Ishikawa (cell line): ENCODE results near the gene LAMB3.

ENCODE experiments used
- CEBPB ChIP-seq: IDR thresholded peaks from 2 replicates; pipeline ENCODE4 v1.6.1; 2012
- TAF1 ChIP-seq: IDR thresholded peaks from 2 replicates; pipeline ENCODE4 v1.6.1; 2012; ENCODE audit warnings: low read depth, mild to moderate bottlenecking
- YY1 ChIP-seq: IDR thresholded peaks from 2 replicates; pipeline ENCODE4 v1.6.1; 2012; ENCODE audit warnings: low read depth
- ZBTB7A ChIP-seq: IDR thresholded peaks from 2 replicates; pipeline ENCODE4 v1.6.1; 2012; ENCODE audit warnings: low read depth

- TF ChIP-seq CEBPB (no peak), YY1 (no peak), TAF1 (no peak), ZBTB7A (no peak)
Observed at GRCh38 chr1:209646558-209646957, 5.7 kb downstream of the LAMB3 start.
